GM12891 (cell line): ENCODE results near the gene NCAM1.

Experiments
- POLR2A ChIP-seq: IDR thresholded peaks from 2 replicates; pipeline ENCODE4 v1.6.1; 2011; ENCODE audit warnings: low read depth, low read length, control low read depth
- POLR2AphosphoS5 ChIP-seq: IDR thresholded peaks from 2 replicates; pipeline ENCODE4 v1.6.1; 2011; ENCODE audit warnings: low read depth, low read length, control low read depth
- SPI1 ChIP-seq: IDR thresholded peaks from 2 replicates; pipeline ENCODE4 v1.6.1; 2011; ENCODE audit warnings: low read depth, low read length, control low read depth
- TAF1 ChIP-seq: IDR thresholded peaks from 2 replicates; pipeline ENCODE4 v1.6.1; 2011; ENCODE audit warnings: low read depth, low read length, control low read depth

DNA sequence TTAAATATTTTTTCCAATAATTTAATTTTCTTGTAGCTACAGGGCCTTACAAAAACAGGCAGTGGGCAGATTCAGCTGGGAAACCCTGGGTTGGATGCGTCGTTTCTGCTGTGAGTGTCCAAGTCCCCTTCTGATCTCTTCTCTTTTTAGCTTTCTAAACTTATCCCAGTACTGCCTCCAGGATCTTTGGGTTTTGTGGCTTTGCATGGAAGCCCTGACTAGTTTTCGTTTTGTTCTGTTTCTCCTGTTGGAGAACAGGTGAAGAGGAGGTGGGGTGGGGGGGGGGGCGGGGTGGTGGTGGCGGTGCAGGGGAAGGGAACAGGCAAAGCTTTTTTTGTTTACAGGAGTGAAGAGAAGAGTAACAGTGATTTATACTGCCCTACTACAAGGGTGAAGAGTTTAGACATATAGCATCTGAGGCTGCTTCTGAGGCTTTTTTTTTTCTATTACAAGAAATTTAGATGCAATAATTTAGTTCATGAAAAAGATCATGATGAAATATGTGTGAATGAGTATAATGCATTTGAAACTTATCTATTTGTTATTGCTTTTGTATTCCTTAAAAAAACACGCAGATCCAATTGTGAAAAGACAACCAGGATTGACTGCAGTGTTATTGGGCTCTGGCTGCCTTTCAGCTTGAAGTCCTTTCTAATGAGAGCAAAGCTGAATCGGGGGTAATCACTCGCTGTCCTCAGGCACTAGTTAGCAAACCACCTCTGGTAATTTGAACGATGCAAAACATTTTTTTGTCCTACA, 142.9 kb downstream of the NCAM1 start:
- TF ChIP-seq POLR2A (no peak), POLR2AphosphoS5 (no peak), SPI1 (no peak), TAF1 (no peak)
